GM19452 (cell line): Measurements from ENCODE around the gene SLC44A2.
"Not testable (repeated sequence)": the region's sequence is repeated elsewhere in the genome, so short reads cannot be mapped to it uniquely, and the experiment has no call there.

ENCODE experiments used
- ATAC-seq: cut with Tn5 transposase; IDR thresholded peaks from one replicate; pipeline ENCODE4 v1.9.1; 2021; ENCODE audit not compliant: unreplicated experiment

Gene SLC44A2

GRCh38 chr19:10648360-10648759 lies 23.0 kb downstream of the SLC44A2 start:
- no peak for ATAC-seq

GRCh38 chr19:10651851-10652250 lies 26.5 kb downstream of the SLC44A2 start:
- no peak for ATAC-seq

- no peak for ATAC-seq
These were observed 28.1 kb downstream of the SLC44A2 start for GRCh38 chr19:10653482-10653731.

- ATAC-seq: peak; percentile 65
These were observed 28.6 kb downstream of the SLC44A2 start, which contains the start of gene ILF3 for GRCh38 chr19:10653732-10654609. ILF3 (plus strand) TSS chr19:10654346; CDS start chr19:10670606, 16,260 bp downstream.

- peak; percentile 21 for ATAC-seq
These were observed 29.5 kb downstream of the SLC44A2 start for GRCh38 chr19:10654610-10655456.

GRCh38 chr19:10655457-10656312 lies 30.3 kb downstream of the SLC44A2 start:
- ATAC-seq: no peak

GRCh38 chr19:10660346-10660745 lies 35.0 kb downstream of the SLC44A2 start:
- no peak for ATAC-seq

- no peak for ATAC-seq
These were observed 36.6 kb downstream of the SLC44A2 start for GRCh38 chr19:10661946-10662345.

GRCh38 chr19:10662384-10663251 lies 37.3 kb downstream of the SLC44A2 start:
- no peak for ATAC-seq

- ATAC-seq: not testable (repeated sequence)
These were observed 37.9 kb downstream of the SLC44A2 start for GRCh38 chr19:10663252-10663563.

- no peak for ATAC-seq
These were observed 42.5 kb downstream of the SLC44A2 start for GRCh38 chr19:10667867-10668266.

GRCh38 chr19:10669246-10669645 lies 43.9 kb downstream of the SLC44A2 start:
- no peak for ATAC-seq

GRCh38 chr19:10670182-10670581 lies 44.8 kb downstream of the SLC44A2 start:
- no peak for ATAC-seq

- ATAC-seq: no peak
These were observed 45.8 kb downstream of the SLC44A2 start for GRCh38 chr19:10670876-10671804.

GRCh38 chr19:10671922-10672321 lies 46.6 kb downstream of the SLC44A2 start:
- ATAC-seq: not testable (repeated sequence)

- ATAC-seq: not testable (repeated sequence)
These were observed 49.9 kb downstream of the SLC44A2 start for GRCh38 chr19:10675214-10675613.

GRCh38 chr19:10677751-10678150 lies 52.4 kb downstream of the SLC44A2 start:
- ATAC-seq: no peak

GRCh38 chr19:10678813-10679212 lies 53.5 kb downstream of the SLC44A2 start:
- no peak for ATAC-seq

- ATAC-seq: no peak
These were observed 54.4 kb downstream of the SLC44A2 start for GRCh38 chr19:10679743-10680142.
